ENCODE data around the gene DCDC2.
"Not testable (repeated sequence)": the region's sequence is repeated elsewhere in the genome, so short reads cannot be mapped to it uniquely, and the experiment has no call there.

The DCDC2 gene

DNA sequence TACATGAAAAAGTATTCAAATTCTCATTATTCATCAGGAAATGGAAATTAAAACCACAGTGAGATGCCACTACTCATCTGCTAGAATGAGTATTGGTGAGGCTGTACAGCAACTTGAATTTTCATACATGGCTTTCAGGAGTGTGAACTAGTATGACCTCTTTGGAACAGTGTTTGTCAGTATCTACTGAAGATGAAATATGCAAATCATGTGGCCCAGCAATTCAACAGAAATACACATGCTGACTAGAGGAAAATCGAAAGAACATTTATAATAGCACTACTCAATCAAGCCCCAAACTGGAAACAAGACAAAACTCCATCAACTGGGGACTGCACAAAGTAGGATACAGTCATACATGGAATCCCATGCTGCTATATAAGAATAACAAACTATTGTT, 102.2 kb downstream of the DCDC2 start:
- no peak for FAIRE-seq

DNA sequence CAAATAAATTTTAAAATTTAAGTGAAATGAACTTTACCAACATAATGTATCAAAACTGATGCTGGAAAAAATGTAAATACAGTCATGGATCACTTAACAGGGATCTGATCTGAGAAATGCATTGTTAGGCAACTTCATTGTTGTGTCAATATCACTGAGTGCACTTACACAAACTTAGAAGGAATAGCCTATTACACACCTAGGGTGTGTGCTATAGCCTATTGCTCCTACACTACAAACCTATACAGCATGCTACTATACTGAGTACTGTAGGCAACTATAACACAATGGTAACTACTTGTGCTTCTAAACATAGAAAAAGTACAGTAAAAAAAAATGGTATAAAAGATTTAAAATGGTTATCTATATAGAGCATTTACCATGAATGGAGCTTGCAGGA, 104.5 kb downstream of the DCDC2 start:
- FAIRE-seq = no peak

DNA sequence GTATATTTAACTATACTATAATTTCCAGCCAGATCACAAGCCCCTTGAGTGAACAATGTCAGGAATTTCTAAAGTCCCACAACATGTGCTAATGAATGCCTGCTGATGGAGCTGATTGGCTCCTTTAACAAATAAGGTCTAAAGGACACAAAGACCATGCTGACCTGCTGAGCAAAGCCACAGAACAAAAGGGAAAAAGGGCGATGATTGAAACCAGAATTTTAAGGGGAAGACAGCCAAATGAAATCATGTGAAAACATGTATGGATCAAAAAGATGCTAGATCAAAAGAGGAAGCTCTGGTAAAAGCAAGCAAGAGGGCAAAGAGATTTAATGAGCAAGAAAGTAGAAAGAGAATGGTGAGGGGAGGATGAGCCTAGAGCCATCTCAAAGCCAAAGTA, 105.6 kb downstream of the DCDC2 start:
- no peak for FAIRE-seq

DNA sequence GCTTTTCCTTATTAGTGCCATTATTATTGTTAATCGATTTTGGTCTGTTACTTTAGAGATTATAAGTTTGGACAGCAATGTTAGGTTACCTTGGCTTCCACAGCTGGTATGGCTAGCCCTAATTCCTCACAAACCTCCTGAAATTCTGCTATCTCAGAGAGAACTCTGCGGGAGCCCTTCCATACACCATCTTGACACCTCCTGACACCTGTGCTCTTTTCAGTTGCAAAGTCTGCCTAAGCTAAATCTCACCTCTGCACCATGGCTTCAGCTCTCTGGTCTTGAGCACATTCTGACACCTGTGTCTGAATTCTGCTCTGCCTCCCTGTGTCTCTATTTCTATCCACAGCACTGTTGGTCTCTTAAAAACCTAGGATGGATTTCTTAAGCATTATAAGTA, 106.5 kb downstream of the DCDC2 start:
- no peak for FAIRE-seq

DNA sequence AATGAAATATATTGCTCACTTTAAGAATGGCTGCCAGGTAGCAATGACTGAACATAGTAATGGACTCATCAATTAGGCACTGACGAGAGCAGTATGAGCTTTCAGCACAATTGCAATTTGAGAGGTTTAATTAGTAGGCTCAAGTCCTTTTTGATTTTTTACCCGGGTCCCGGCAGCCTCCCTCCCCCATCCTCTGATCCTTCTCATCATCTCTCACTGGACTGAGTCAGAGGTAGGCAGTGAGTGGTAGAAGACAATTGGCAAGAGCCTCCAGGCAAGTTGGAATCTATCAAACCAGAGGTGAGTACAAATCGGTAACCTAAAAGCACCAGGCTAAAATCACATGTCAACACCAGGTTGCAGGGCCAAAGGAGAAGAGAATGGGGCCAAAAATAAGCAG, 107.9 kb downstream of the DCDC2 start:
- no peak for FAIRE-seq

DNA sequence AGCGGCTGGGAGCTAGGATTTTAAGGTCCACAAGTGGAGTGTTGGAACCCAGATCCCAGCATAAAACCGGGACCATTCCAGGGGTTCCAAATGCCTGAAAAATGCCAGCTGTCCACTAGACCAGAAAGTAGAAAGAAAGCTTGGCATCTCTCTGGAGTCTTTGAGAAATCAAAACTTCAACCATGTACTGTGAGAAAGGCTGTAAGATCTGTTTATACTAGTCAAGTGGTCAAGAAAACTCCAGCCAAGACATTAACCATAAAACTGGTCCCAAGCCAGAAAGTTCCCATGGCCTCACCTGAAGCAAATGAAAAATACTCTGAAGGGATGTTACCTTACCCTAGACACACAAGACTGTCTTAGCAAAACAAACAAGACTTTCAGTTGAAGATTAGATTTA, 112.6 kb downstream of the DCDC2 start:
- FAIRE-seq = no peak

DNA sequence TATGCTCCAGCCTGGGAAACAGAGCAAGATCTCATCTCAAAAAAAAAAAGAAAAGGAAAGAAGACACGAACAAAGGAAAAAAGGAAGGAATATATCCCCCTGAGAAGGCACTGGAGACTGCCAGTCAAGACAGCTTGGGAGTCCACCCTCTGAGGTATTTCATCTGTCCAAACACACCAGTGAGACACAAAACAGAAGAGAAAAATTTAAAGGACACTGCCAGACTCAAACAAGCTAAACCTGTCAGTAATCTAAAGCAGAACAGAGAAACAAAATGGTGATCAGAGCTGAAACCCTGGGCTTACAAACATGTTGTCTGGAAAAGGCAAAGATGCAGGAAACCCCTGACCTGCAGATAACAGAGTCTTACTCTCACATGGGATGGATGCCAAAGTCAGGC, 114.9 kb downstream of the DCDC2 start:
- FAIRE-seq = no peak

DNA sequence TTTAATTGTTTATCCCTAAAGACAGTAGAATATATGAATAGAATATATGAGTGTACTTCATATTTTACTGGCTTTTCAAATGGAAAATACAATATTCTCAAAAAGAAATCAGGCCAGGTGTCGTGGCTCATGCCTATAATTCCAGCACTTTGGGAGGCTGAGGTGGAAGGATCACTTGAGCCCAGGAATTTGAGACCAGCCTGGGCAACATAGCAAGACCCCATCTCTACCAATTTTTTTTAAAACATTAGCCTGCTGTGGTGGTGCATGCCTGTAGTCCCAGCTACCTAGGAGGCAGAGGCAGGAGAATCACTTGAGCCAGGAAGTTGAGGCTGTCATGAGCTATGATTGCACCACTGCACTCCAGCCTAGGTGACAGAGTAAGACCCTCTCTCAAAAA, 116.1 kb downstream of the DCDC2 start:
- FAIRE-seq = not testable (repeated sequence)

DNA sequence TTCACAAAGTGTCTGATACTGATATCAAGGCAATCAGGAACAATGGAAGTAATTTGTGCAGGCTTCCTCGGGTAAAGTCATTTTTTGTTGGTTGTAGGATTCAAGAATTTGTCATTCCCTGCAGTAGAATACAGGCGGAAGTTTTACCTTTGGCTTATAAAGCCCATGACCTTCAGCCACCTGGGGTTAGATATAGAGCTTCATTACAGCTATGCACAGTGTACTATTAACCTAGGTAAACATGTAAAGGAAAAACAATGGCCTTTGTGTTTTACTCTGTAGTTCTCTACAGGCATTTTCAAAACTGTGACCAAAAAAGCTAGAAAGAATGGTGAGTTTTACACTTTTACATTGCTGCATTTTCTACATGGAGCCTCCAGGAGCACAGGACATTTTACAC, 116.9 kb downstream of the DCDC2 start:
- FAIRE-seq = no peak

DNA sequence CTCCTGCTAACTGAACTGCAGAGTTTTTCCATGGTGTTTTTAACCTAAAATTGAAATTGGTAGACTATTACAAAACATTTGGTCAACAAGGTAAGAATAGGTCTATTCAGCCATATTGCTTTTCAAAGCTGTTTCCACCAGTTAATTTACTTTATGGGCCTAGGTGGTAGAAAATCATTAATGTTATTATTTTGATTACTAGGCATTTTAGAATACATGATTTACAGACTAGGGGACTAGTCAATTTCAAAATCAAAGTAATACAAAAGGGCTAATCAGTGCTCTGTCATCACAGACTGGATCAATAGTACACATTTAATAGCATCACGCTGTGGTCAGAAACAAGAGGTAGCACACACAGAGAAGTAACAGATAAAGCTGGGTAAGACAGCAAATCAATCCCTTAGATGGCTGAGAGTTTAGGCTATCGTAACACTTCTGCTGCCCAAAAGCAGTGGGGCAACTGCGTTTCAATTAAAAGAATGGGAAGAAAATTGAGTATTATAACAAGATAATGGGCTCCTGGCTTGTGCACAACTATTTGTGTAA, 117.4 kb downstream of the DCDC2 start:
- no peak for FAIRE-seq

DNA sequence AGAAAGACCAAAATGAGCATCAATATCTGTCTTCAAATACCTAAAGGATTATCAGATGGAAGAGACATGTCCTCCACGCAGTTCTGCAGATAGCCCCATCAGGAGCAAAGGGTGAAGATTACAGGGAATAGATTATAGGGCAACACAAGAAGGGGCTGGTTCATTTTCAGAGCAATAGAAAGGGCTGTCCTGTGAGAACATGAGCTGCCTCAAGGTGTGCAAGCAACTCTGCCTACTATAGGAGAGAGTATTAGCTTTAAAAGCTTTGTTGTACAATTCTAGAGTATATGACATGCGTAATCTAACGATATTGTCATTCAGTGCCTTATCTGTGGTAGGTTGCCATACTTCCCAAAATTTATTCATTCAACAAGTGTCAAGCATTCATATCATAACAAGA, 119.2 kb downstream of the DCDC2 start:
- FAIRE-seq = no peak

DNA sequence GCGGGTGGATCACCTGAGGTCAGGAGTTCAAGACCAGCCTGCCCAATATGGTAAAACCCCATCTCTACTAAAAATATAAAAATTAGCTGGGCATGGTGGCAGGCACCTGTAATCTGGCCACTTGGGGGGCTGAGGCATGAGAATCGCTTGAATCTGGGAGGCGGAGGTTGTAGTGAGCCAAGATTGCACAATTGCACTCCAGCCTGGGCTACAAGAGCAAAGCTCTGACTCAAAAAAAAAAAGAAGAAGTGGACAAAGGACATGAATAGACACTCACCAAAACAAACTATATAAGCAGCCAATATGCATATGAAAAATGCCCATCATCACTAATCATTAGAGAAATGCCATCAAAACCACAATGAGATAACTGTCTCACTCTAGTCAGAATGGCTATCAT, 121.1 kb downstream of the DCDC2 start:
- not testable (repeated sequence) for FAIRE-seq

DNA sequence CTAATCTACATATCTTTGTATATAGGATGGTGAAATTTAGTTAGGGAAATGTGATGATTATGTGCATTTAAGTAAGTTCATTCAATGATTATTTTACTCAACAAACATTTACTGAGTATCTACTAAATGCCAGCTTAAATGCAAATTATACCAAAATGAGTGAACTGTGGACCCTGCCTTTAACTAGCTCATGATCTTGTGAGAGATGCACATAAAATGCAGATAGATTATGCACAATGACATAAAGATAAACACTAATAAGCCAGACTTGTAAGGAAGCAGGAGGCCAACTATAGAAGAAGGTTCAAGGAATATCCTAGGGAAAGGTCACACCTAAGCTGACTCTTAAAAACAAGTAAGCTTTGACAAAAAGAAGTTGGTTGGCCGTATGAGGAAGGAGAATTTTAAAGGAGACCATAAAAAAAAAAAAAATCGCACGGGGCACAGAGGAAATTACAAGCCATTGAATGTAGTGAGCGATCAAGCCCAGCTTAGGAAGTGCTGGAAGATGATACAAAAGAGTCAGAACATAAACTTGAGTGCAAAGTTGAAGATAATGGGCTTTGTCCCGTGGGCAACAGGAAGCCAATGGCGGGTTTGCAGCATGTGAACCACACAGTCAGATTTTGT, 123.9 kb downstream of the DCDC2 start:
- FAIRE-seq = no peak

DNA sequence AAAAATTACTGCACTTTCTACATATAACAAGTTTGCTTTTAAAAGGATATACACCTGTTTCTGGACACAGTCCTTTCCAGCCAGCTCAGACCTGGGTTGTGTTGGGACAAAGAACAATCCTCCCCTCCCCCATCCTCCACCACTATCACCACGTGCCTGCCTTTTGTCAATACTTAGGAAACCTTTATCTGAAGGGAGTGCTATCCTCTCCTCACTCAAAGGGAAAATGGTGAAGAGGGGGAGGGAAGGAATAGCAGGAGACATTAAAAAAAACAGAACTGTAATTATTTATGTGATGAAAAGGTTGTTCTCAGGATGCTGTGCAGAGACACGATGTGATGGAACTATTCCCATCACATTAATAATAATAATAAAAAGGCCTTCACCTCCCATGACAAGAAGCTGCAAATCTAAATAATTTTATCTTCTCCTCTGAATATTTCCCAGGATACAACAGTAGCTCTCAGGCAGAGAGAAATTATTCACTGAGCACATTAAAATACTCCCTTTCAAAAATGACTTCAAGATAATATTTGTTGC, 126.4 kb downstream of the DCDC2 start:
- no peak for FAIRE-seq

DNA sequence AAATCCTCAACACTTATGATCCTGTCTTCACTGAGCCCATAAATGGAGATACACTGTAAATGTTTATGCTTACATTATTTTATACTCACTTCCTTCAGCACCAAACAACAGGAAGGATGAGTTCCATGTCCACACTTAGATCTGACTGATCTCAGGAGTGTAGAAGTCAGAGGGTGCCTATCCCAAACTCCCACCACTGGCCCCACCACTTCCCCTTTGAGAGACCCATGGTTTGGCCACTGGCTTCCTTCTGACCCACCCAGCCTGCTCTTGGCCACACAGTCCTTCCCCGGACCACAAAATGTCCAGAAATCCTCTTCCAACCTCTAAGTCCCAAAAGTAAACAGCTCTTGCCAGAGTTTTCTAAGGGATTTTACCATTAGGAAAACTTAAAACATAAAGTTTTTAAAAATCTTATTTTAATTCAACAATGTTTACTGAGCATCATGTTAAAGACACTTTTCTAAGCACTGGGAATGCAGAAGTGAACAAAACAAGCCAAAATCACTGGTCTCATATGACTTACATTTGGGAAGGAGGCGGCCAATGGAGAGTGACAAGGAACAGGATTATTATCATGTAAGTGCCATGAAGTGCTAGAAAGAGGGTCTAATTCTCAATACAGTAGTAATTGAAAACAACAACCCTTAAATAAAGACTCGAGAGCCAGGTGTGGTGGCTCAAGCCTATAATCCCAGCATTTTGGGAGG, 128.0 kb downstream of the DCDC2 start:
- no peak for FAIRE-seq

DNA sequence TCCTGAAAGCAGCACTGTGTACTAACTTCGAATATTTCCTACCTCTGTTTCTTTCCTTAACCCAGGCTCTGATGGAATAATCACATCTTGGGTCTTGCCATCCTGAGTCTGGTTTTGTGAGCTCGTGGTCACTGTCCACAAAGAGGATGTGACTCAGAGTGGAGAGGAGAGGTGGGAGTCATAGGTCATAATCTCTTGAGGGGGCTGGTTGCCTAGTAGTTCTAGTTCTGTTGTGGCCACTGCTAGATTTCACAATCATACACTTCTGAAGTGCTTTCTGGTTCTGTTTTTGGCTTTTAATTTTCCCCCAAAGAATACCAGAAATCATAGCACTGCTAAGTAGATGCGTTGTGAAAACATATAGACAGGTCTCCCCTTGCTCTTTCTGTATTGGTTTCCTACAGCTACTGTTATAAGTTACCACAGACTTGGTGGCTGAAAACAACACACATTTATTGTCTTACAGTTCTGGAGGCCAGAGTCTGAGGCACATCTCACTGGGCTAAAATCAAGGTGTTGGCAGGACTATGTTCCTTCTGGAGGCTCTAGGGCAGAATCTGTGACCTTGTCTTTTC, 129.1 kb downstream of the DCDC2 start:
- FAIRE-seq = no peak

DNA sequence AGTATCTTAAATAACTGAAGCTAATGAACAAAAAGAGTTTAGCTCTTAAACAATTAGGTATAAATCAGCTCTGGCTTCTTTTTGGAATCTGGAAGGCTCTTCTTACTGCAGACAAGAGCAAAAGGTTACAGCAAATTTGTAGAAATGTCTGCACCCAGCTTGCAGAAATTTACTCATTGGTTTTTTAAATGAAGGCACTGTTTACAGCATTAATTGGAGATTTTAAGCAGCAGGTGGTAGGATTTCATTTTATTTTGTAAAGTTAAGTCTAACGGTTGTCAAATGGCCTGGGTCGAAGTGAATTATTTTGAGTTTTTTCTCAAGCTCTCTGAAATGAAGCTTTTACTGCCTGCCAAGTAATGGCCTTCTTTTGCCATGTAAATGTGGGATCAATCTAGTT, 129.7 kb downstream of the DCDC2 start:
- no peak for FAIRE-seq

DNA sequence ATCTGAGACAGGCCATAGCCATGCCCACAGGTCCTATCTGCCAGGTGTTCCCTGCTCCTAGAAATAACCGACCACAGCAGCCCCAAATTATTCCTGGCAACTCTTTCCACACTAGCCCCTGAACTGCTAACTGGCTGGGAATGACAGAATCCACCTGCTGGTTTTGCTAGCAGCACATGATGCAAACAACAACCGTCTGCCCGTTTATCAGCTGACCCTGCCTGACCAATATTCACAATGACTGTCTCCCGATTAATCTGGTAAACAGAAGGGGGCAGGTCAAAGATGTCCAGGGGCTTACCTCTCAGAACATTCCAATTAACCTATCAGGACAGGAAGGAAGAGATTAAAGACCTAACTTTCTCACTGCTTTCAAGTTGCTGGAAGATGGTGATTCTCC, 130.3 kb downstream of the DCDC2 start:
- FAIRE-seq = no peak

DNA sequence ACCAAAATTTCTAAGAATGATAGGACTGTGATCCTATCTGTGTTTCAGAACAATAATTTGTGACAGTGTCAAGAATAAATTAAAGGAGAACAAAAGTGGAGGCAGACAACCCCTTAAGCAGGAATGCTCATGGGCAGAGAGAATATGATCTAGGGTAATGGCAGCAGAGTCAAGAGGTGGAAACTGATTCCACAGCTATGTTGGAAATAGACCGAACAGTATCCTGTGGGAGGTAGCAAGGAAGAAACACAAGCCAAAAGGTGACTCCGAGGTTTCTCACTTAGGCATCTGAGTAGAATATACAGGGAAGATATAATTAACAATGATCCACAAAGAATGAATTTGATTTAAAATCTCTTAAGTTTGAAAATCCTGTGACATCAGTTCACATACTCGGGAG, 131.3 kb downstream of the DCDC2 start:
- FAIRE-seq = no peak

DNA sequence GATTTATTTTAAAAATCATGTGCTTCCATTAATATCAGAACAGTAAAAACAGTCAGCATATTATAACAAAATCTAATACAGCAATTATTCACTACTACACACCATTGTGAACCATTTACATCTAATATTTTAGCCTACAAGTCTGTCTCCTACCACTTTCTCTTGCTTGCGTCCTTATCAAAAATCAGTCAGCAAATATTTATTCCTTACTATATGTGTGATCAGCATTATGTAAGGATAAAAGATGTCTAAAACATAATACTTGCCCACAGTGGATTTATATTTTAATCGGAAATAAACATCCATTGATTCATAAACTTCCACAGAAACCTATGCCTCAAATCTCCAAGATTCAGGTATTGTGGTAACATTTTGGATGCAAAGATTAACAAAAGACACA, 132.0 kb downstream of the DCDC2 start:
- no peak for FAIRE-seq

DNA sequence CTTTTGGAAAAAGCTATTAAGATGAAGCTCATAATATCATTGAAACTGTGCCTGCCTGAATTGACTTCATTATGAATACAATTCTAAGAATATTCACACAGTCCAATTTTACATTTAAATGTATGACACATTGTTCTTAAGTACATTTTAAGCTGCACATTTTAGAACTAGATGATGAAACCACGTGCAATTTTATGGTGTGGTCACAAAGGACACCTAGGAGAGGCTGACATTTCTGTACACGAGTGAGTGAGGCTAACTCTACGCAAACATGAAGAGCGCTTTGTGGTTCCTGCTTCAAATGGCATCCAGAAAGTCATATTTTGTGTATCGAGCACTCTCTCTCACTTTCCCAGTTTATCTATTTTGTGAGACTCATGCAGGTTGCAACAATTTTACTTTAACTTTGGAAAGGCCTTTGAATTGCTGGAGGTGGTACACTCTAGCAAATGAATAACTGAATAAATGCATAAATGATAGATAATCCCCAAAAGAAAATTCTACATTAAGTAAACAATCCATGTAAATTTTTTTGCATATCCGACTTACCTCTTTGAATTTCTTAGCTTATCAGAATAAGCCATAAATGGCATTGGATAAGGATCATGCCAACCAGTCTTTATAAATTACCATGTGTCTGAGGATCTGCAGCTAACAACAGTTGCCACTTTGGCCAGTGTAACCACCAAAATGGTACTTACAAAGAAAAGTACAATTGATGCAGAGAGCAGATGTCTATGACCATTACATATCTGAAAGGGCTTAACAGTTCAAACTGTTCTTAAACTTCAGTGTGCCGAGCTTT, 134.5 kb downstream of the DCDC2 start:
- no peak for FAIRE-seq

DNA sequence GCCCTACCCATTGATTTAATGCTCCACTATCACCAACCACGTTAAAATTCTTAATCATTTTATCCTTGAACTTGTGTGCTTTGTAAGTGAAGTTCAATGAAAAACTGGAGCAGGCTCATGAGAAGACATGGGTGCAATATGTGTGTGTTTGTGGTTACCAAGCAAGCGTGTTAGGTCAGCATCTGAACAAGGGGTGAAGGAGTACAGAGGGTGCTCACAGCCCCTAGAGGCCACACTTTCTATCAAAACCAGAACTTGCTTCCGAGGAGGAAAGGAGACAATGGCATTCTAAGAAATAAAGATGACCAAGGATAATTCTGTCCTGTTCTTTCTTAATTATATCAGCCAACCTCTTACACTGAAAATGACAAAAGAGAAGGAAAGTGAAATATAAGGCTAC, 138.2 kb downstream of the DCDC2 start:
- FAIRE-seq = no peak

DNA sequence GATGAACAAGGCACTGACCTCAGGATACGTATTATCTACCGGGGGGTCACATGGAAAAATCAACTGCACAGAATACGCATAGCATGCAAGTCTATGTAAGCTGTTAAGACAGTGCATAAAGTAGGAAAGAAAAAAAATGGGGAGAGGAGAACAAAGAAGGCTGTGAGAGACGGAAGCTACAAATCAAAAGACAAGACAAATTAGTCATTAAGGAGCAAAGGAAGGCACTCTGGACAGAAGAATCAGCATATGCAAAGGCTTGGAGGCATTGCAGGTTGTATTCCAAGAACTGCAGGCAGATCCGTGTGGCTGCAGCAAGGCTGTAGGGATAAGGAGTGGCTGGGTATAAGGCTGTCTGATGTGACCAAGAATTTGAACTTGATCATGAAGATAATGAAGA, 142.9 kb downstream of the DCDC2 start:
- FAIRE-seq = no peak
